Measurements from ENCODE around the gene DBN1. TPM values are rescaled to one million over a fixed set of nuclear protein-coding genes. Genes with fewer than 3 reads are reported as not detected.
A peak's percentile ranks its signal among the peaks of the same experiment; 100 is the strongest.

Gene DBN1
- total and polyA plus RNA-seq, 9 of the 15 experiments (the other 6 are each of a cell fraction or from before 2014, with no cell fraction given): 0.25 to 87.2 (median 27.9) TPM

- DNase-seq (ENCODE audit: extremely low read depth in 1 of 4, low spot score in 3 of 4) (no peak), FAIRE-seq (no peak), ATAC-seq (no peak)
- Histone ChIP-seq H3K79me2 (ENCODE audit: control insufficient read depth, insufficient read depth, low read length) (peaks cover 42% of the 10 kb centered on the region), H3K27me3 (ENCODE audit: control insufficient read depth in 2 of 2, insufficient read depth in 2 of 2, low read length in 2 of 2) (no peaks in the 10 kb centered on the region), H2AFZ (ENCODE audit: low read depth, low read length) (no peak overlapping the region), H3K4me2 (ENCODE audit: insufficient read depth, low read length) (no peak overlapping the region), H3K9me1 (ENCODE audit: control insufficient read depth, insufficient read depth, low read length) (no peaks in the 10 kb centered on the region), H3K9ac (ENCODE audit: insufficient read depth in 1 of 2, low read depth in 2 of 2, low read length in 2 of 2) (peak overlapping the region in 1 of 2 experiments; percentile 10; a peak in 1 of 4 replicates), H3K36me3 (ENCODE audit: control insufficient read depth, insufficient read depth, low read length) (peaks cover 77% of the 10 kb centered on the region), H3K4me3 (no peak overlapping the region), H4K20me1 (replicated peaks; ENCODE audit: control insufficient read depth, insufficient read depth, low read length) (no peaks in the 10 kb centered on the region), H3K27ac (ENCODE audit: extremely low read depth, low read depth, low read length) (no peak overlapping the region), H3K4me1 (replicated peaks in 1 of 2; ENCODE audit: control insufficient read depth in 2 of 2, insufficient read depth in 2 of 2, low read length in 2 of 2) (peaks cover 34 to 69% of the 10 kb centered on the region in 2 experiments), H3K9me3 (replicated peaks; ENCODE audit: control insufficient read depth, insufficient read depth, low read depth, low read length) (no peaks in the 10 kb centered on the region)
- ChIA-PET CTCF (ENCODE audit: low intra/inter-chr PET ratio) (interaction anchor here (0.6 kb wide), 1 partner anchor 640 kb away, joined by 3 read pairs; no protein-coding TSS in a partner anchor), POLR2A (interaction anchor here (1.0 to 1.1 kb wide), 2 partner anchors 15 to 16 kb away, joined by 3 read pairs; partner anchors contain the start of gene PDLIM7)
- in situ Hi-C loops (cut with MboI): no loop called here
- TF ChIP-seq TSC22D4 (tag; IDR thresholded peaks at IDR 0.05) (no peak), POLR2G (IDR thresholded peaks at IDR 0.05; ENCODE audit: low read depth, low read length) (peak; percentile 40)
- intact Hi-C loops (cut with micrococcal nuclease): no loop called here
- WGBS (ENCODE audit: insufficient coverage, low coverage, missing lambda C conversion rate): 90% methylated on average over 31 of the region's 34 CpGs
- BruUV-seq (replicated peaks): TSS peak; percentile 24
Measured at GRCh38 chr5:177511796-177512675, 38.6 kb upstream of the DBN1 start.

GRCh38 chr5:177511181-177511580, 37.7 kb upstream of the DBN1 start:
- Histone ChIP-seq H3K4me1 (replicated peaks in 1 of 2; ENCODE audit: control insufficient read depth in 2 of 2, insufficient read depth in 2 of 2, low read length in 2 of 2) (peaks cover 34 to 64% of the 10 kb centered on the region in 2 experiments), H3K79me2 (ENCODE audit: control insufficient read depth, insufficient read depth, low read length) (peaks cover 34% of the 10 kb centered on the region)
- in situ Hi-C loops (cut with MboI): no loop called here

More at GRCh38 chr5:177511181-177511580, 37.7 kb upstream of the DBN1 start:
- Histone ChIP-seq H2AFZ (ENCODE audit: low read depth, low read length) (no peak overlapping the region), H3K9me1 (ENCODE audit: control insufficient read depth, insufficient read depth, low read length) (no peaks in the 10 kb centered on the region), H3K27me3 (ENCODE audit: control insufficient read depth in 2 of 2, insufficient read depth in 2 of 2, low read length in 2 of 2) (no peaks in the 10 kb centered on the region), H4K20me1 (replicated peaks; ENCODE audit: control insufficient read depth, insufficient read depth, low read length) (no peaks in the 10 kb centered on the region), H3K4me2 (ENCODE audit: insufficient read depth, low read length) (no peak overlapping the region), H3K27ac (ENCODE audit: extremely low read depth, low read depth, low read length) (no peak overlapping the region), H3K4me3 (no peak overlapping the region), H3K9ac (ENCODE audit: insufficient read depth in 1 of 2, low read depth in 2 of 2, low read length in 2 of 2) (peak overlapping the region in 1 of 2 experiments; percentile 53; a peak in 2 of 4 replicates), H3K36me3 (ENCODE audit: control insufficient read depth, insufficient read depth, low read length) (peaks cover 80% of the 10 kb centered on the region), H3K9me3 (replicated peaks; ENCODE audit: control insufficient read depth, insufficient read depth, low read depth, low read length) (no peaks in the 10 kb centered on the region)
- TF ChIP-seq POLR2A (conservative IDR thresholded peaks at IDR 0.05) (0 out of 2 replicates have a peak, but pooled peaks have one; percentile 6), HLTF (IDR thresholded peaks at IDR 0.05) (no peak), RBFOX2 (IDR thresholded peaks at IDR 0.05; ENCODE audit: low read depth, low read length) (0 out of 2 replicates have a peak, but pooled peaks have one; percentile 17)
- BruUV-seq (replicated peaks): no TSS peak
- no peak for FAIRE-seq
- ChIA-PET POLR2A (interaction anchor here (1.0 to 1.2 kb wide), 3 partner anchors 12 to 15 kb away, joined by 3 read pairs; partner anchors contain the start of gene PDLIM7), CTCF (ENCODE audit: low intra/inter-chr PET ratio) (interaction anchor here (0.6 kb wide), 1 partner anchor 641 kb away, joined by 3 read pairs; no protein-coding TSS in a partner anchor)
- intact Hi-C loops (cut with micrococcal nuclease): no loop called here
- WGBS (ENCODE audit: insufficient coverage, low coverage, missing lambda C conversion rate): 90% methylated on average over 5 of the region's 5 CpGs
- ATAC-seq: no peak
- DNase-seq (ENCODE audit: extremely low read depth in 1 of 4, low spot score in 3 of 4): no peak

Measured in K562 (cell line).